Sigmoid colon (tissue), 4 donors: Measurements from ENCODE around the gene TCOF1.

ENCODE experiments used
- EP300 ChIP-seq, 4 donors: sonication (generic); formaldehyde crosslinking; IDR thresholded peaks; one replicate each; pipeline ENCODE4 v1.6.1; 2017; ENCODE audit warnings: antibody characterized with exemption in 4 of 4
- POLR2A ChIP-seq, 2 donors: fragments of 450-650 bp; IDR thresholded peaks; one replicate each; pipeline ENCODE4 v1.6.1; 2016; ENCODE audit warnings: antibody characterized with exemption in 2 of 2, mild to moderate bottlenecking in 2 of 2, moderate library complexity in 2 of 2
- TF ChIP-seq, protein P1 (sequence below), 4 experiments: fragments of 450-650 bp in 3 of 4; fragments of 200-600 bp in 1 of 4; IDR thresholded peaks; one replicate each; pipeline ENCODE4 v1.5.1; 2016 to 2019; ENCODE audit warnings: antibody characterized with exemption in 4 of 4, mild to moderate bottlenecking in 3 of 4, moderate library complexity in 2 of 4

GRCh38 chr5:150309886-150310239 is 47.6 kb upstream of the TCOF1 start:
- TF ChIP-seq, protein P1, sequence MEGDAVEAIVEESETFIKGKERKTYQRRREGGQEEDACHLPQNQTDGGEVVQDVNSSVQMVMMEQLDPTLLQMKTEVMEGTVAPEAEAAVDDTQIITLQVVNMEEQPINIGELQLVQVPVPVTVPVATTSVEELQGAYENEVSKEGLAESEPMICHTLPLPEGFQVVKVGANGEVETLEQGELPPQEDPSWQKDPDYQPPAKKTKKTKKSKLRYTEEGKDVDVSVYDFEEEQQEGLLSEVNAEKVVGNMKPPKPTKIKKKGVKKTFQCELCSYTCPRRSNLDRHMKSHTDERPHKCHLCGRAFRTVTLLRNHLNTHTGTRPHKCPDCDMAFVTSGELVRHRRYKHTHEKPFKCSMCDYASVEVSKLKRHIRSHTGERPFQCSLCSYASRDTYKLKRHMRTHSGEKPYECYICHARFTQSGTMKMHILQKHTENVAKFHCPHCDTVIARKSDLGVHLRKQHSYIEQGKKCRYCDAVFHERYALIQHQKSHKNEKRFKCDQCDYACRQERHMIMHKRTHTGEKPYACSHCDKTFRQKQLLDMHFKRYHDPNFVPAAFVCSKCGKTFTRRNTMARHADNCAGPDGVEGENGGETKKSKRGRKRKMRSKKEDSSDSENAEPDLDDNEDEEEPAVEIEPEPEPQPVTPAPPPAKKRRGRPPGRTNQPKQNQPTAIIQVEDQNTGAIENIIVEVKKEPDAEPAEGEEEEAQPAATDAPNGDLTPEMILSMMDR (IDR thresholded peaks at IDR 0.05): no peak
- TF ChIP-seq EP300 (IDR thresholded peaks at IDR 0.05): no peak
- TF ChIP-seq POLR2A (IDR thresholded peaks at IDR 0.05): no peak
